Hematopoietic multipotent progenitor cell treated with erythropoietin and hydrocortisone succinate and interleukin-3 and kit ligand, for 4 days (in vitro differentiated cells): ENCODE results near the gene SLC2A6.

Experiments
- DNase-seq: peaks from one replicate; pipeline ENCODE4 v3.0.0-alpha.2; 2015

SLC2A6 gene

DNA sequence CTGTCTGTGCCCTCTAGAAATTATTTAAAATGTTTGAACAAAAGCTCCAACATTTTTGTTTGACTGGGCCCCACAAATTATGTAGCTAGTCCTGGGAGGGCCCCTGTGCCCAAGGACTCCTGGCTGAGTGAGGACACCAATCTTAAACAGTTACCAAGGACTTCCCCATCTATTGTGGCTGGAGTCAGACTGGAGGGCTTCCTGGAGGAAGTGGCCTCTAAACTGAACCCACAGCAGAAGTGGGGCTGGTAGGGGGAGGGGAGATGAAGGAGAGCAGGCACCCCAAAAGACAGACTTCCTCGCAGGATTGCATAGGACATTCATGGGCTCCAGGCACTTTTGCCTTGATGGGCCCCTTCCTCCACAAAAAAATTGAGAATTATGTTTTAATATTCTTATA is 48.7 kb downstream of the SLC2A6 start:
- DNase-seq = peak; percentile 35

DNA sequence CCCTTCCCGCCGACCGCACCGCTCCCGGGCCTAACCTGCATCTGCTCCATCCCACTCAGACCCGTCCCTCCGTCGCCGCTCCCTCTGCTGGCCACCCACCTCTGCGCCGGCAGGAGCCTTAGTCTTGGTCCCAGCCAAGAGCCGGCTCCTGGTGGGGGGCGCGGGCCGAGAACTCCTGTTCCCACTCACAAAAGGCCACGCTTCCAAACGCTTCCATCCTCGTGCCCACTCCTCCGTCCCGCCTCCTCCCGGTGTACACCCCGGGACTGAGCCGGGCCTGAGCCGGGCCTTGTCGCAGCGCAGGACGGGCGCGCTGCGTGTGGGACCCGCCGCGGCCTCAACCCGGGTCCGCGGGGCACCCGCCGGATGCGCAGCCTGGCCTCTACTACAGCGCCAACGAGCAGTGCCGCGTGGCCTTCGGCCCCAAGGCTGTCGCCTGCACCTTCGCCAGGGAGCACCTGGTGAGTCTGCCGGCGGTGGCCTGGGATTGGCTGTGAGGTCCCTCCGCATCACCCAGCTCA is 49.2 kb downstream of the SLC2A6 start:
- DNase-seq = peak; percentile 56

DNA sequence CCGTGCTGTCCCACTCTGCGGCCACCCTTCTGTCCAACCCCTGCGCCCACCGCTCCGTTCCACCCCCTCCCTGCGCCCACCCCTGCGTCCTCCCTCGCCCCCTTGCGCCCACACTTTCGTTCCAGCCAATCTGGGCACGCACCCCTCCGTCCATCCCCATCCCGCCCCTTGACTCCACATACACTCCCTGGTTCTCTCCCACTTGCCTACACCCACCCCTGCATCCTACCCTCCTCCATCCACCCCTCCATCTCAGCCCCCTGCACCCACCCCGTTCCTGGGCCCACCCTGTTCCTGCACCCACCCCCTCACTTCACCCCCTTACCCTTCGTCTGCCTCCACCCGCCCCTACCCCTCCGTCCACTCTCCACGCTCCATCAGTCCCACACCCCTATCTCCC is 49.7 kb downstream of the SLC2A6 start:
- no peak for DNase-seq

DNA sequence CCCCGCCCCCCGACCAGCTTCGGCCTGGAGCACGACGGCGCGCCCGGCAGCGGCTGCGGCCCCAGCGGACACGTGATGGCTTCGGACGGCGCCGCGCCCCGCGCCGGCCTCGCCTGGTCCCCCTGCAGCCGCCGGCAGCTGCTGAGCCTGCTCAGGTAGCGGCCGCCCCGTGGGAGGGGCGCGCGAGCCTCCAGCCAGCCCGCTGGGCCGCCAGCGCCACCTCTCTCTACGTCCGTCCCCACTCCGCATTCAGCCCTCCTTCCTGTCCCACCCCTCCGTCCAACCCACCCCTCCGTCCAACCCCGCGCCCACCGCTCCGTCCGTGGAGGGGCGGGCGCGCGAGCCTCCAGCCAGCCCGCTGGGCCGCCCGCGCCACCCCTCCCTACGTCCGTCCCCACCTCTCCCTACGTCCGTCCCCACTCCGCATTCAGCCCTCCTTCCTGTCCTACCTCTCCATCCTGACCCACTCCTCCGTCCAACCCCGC is 50.2 kb downstream of the SLC2A6 start:
- DNase-seq = peak; percentile 24

DNA sequence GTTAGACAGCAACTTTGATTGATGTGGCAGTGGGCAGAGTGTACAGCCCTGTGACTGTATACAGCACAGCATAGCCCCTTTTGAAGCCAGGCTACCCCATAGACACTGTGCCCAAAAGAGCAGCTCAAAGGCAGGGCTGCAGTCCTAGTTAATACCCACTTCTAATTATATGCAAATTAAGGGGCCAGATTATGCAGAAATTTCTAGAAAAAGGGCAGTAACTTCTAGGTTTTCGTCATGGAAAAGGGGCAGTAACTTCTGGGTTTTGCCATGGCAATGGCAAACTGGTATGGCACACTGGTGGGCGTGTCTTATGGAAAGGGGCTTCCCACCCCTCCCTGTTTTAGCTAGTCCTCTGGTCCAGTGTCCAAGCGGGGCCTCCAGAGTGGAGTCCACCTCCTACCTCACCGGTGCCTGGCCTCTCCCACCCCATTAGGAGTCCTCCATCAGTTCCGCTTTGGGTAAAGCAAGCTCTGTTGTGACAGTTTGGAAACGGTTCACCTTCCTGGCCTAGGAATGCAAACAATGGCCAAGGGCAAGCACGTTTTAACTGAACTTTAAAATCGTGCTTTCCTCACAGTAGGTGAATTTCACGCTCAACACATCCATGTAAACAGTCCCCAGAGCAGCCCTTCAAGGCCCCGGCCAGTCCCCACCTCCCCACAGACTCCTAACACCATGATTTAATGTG is 51.1 kb downstream of the SLC2A6 start:
- no peak for DNase-seq

DNA sequence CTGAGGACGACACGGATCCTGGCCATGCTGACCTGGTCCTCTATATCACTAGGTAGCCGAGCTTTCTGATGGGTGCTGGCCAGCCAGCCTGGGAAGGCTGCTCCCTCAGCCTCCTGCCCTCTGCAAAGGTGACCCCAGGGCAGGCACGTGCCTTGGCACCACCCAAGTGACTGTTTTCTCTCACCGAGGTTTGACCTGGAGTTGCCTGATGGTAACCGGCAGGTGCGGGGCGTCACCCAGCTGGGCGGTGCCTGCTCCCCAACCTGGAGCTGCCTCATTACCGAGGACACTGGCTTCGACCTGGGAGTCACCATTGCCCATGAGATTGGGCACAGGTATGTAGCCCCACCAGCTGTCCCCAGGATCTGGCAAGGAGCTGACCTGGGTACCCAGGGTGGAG is 52.9 kb downstream of the SLC2A6 start:
- no peak for DNase-seq

DNA sequence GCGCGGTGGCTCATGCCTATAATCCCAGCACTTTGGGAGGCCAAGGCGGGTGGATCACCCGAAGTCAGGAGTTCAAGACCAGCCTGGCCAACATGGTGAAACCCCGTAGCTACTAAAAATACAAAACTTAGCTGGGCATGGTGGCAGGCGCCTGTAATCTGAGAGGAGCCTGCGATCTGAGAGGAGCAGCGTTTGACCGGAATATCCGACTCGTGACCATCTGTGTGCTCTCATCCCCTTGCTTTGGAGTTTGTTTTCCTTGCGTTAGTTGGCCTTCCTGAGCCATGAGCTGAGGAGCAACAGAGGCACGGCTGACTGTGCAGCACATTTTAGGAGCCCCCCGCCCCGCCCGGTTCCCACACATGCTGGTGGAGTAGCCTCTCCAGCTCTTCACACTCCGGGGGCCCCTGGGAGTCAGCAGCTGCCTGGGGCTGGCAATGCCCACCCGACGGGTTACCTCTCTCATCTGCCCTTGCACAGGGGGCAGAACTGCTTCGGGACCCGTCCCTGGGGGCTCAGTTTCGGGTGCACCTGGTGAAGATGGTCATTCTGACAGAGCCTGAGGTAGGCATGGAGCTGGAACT is 53.8 kb downstream of the SLC2A6 start:
- no peak for DNase-seq

DNA sequence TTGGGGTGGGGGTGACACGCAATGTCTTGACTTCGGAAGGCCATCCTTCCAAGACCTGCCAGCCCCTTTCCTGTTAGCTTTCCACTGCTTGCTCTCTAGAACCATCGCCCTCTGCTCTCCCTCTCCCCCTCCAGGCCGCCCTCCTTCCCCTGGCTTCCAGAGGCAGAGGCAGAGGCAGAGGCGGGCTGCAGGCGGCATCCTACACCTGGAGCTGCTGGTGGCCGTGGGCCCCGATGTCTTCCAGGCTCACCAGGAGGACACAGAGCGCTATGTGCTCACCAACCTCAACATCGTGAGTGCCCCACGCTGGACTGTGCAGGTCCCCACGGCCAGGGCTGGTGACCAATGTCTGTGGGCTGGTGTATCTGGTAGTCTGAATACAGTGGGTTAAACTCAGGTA is 54.7 kb downstream of the SLC2A6 start:
- DNase-seq = no peak

DNA sequence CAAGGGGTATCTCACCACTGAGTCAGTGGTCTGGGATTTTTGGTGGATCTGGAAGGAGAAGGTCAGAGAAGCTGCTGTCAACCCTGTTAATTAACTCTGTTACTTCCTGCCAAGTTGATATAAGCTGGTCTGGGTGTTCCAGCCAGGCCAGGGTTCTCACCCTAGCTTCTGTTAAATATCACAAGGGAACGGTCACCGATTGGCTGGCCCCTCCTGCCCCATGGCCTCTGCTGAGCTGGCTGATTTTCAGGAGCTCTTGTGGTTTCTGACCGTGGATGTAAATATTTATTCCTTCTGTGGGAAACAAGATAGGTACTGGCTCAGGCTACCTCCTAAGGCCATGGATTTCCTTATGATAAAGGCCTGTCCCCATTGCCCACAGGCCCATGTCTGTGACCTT is 55.7 kb downstream of the SLC2A6 start:
- DNase-seq = no peak

DNA sequence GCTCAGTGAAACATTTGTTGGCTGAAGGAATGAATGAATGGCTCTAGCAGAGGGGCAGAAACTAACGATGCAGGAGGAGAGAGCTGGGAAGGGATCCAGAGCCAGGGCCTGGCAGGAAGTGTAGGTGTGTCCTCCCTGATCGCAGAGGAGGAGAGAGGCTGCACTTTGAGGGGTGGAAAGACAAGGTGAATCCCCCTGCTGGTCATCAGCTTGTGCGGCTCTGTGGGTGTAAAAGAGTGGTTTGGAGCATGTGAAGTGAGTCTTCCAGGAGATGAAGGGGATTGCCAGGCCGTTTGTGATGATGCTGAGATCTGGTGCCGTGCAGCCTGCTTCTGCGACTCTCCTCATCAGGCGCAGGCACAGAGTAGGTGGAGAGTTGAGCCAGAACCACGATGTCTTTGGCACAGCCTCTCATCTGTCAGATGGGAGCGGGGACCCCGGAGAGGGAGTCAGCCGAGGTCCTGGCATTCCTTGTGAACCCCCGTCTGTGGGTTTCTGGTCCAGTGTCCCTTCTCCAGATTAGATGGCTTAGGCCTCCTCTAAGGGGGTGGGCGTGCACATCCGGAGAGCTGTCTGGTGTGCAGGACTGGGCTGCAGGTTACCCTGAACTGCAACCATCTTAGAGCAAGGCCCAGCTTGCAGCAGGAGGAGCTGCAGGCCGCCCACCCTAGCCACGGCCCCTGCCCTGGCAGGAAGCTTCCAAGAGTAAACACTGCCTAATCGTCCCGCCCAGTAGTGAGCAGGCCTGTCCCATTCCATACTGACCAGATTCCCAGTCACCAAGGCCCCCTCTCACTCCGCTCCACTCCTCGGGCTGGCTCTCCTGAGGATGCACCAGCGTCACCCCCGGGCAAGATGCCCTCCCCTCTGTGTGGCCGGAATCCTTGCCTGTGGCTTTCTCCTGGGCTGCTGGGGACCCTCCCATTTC is 57.0 kb downstream of the SLC2A6 start, which contains the start of gene ADAMTS13:
ADAMTS13 (plus strand) TSS at position 753 of the 928 bp plus-strand sequence; CDS start at position 830, 77 bp downstream.
- peak; percentile 39 for DNase-seq
